Measurements from ENCODE around the gene CBX5.

- TF ChIP-seq EP300 (IDR thresholded peaks at IDR 0.05; ENCODE audit: borderline replicate concordance in 1 of 2, low read depth in 2 of 2, low read length in 2 of 2) (no peak), GABPA (IDR thresholded peaks at IDR 0.05; ENCODE audit: borderline replicate concordance, insufficient read depth, low read length) (no peak)
These were observed 15.1 kb upstream of the CBX5 start for GRCh38 chr12:54294953-54295566.
